GM18508 (cell line): ENCODE results near the gene NGF.

Experiments
- ATAC-seq: cut with Tn5 transposase; IDR thresholded peaks from one replicate; pipeline ENCODE4 v1.9.1; 2021; ENCODE audit warnings: moderate number of reproducible peaks; ENCODE audit not compliant: insufficient read depth, unreplicated experiment

NGF gene

GRCh38 chr1:115241309-115241708 is 96.7 kb downstream of the NGF start:
- ATAC-seq: no peak

GRCh38 chr1:115240297-115240696 is 97.8 kb downstream of the NGF start:
- ATAC-seq: no peak

- ATAC-seq: no peak
These were observed 98.6 kb downstream of the NGF start for GRCh38 chr1:115239426-115239825.

GRCh38 chr1:115239148-115239422 is 99.0 kb downstream of the NGF start:
- no peak for ATAC-seq

GRCh38 chr1:115238336-115239147 is 99.5 kb downstream of the NGF start:
- no peak for ATAC-seq

GRCh38 chr1:115237507-115237906 is 100.5 kb downstream of the NGF start:
- ATAC-seq: no peak

GRCh38 chr1:115237023-115237422 is 101.0 kb downstream of the NGF start:
- no peak for ATAC-seq
